ENCODE measurements around the gene ATG9B. TPM values are rescaled to one million over a fixed set of nuclear protein-coding genes. Genes with fewer than 3 reads are reported as not detected.

The ATG9B gene
- total and polyA plus RNA-seq, 2 of the 13 experiments (the other 11 are each of a cell fraction or from before 2014, with no cell fraction given), result 0.24 TPM; not detected in 1

- TF ChIP-seq NR0B2 (CRISPR knock-in tag; IDR thresholded peaks at IDR 0.05) (peak; percentile 2; the same call in 1 of the 2 replicates), AGO1 (IDR thresholded peaks at IDR 0.05; ENCODE audit: low read depth, low read length, poor library complexity, severe bottlenecking) (peak; percentile 25), FOXO4 (CRISPR knock-in tag; conservative IDR thresholded peaks at IDR 0.05) (no peak), ZNF354B (CRISPR knock-in tag; IDR thresholded peaks at IDR 0.05) (no peak), ZNF672 (CRISPR knock-in tag; IDR thresholded peaks at IDR 0.05) (peak; percentile 50; the same call in 1 of the 2 replicates), ZNF292 (CRISPR knock-in tag; IDR thresholded peaks at IDR 0.05; ENCODE audit: borderline replicate concordance, low read depth) (no peak), SMARCC2 (IDR thresholded peaks at IDR 0.05) (no peak), CSRNP2 (CRISPR knock-in tag; conservative IDR thresholded peaks at IDR 0.05; ENCODE audit: low read depth) (0 out of 2 replicates have a peak, but pooled peaks have one; percentile 45), HNRNPLL (IDR thresholded peaks at IDR 0.05; ENCODE audit: low read depth, low read length, poor library complexity, severe bottlenecking) (peak; percentile 31), ZGPAT (CRISPR knock-in tag; IDR thresholded peaks at IDR 0.05) (0 out of 2 replicates have a peak, but pooled peaks have one; percentile 10), ZNF577 (CRISPR knock-in tag; IDR thresholded peaks at IDR 0.05; ENCODE audit: borderline replicate concordance, low read depth) (no peak), POGK (CRISPR knock-in tag; conservative IDR thresholded peaks at IDR 0.05) (0 out of 2 replicates have a peak, but pooled peaks have one; percentile 2), CEBPB (IDR thresholded peaks at IDR 0.05; ENCODE audit: borderline replicate concordance, low read depth, low read length) (no peak), MIXL1 (CRISPR knock-in tag; IDR thresholded peaks at IDR 0.05) (no peak), IRF9 (CRISPR knock-in tag; IDR thresholded peaks at IDR 0.05; ENCODE audit: borderline replicate concordance) (peak; percentile 5; the same call in 1 of the 2 replicates), ZNF740 (CRISPR knock-in tag; IDR thresholded peaks at IDR 0.05) (no peak), ZNF841 (CRISPR knock-in tag; IDR thresholded peaks at IDR 0.05; ENCODE audit: borderline replicate concordance) (no peak)
Observed at GRCh38 chr7:151018421-151019129, 5.7 kb downstream of the ATG9B start (continued).
